Sigmoid colon (tissue), 4 donors: Measurements from ENCODE around the gene PRPF40A.
"Not testable (repeated sequence)": the region's sequence is repeated elsewhere in the genome, so short reads cannot be mapped to it uniquely, and the experiment has no call there.

ENCODE experiments used
- CTCF ChIP-seq, 4 experiments: fragments of 450-650 bp in 3 of 4; fragments of 200-600 bp in 1 of 4; IDR thresholded peaks; one replicate each; pipeline ENCODE4 v1.5.1; 2016 to 2019; ENCODE audit warnings: antibody characterized with exemption in 4 of 4, mild to moderate bottlenecking in 3 of 4, moderate library complexity in 2 of 4
- EP300 ChIP-seq, 4 donors: sonication (generic); formaldehyde crosslinking; IDR thresholded peaks; one replicate each; pipeline ENCODE4 v1.6.1; 2017; ENCODE audit warnings: antibody characterized with exemption in 4 of 4
- POLR2A ChIP-seq, 2 donors: fragments of 450-650 bp; IDR thresholded peaks; one replicate each; pipeline ENCODE4 v1.6.1; 2016; ENCODE audit warnings: antibody characterized with exemption in 2 of 2, mild to moderate bottlenecking in 2 of 2, moderate library complexity in 2 of 2
- POLR2AphosphoS5 ChIP-seq, 4 donors: sonication (generic); formaldehyde crosslinking; IDR thresholded peaks; one replicate each; pipeline ENCODE4 v1.6.1; 2017; ENCODE audit warnings: antibody characterized with exemption in 4 of 4

DNA sequence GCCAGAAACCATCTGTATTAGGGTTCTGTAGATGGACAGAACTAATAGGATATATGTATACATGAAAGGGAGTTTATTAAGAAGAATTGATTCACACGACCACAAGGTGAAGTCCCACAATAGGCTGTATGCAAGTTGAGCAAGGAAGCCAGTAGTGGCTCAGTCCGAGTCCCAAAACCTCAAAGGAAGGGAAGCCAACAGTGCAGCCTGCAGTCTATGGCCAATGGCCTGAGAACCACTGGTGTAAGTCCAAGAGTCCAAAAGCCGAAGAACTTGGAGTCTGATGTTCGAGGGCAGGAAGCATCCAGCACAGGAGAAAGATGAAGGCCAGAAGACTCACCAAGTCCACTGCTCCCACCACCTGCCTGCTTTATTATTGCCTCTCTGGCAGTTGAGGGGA, 45.9 kb upstream of the PRPF40A start:
- TF ChIP-seq CTCF, POLR2A, POLR2AphosphoS5, EP300 (IDR thresholded peaks at IDR 0.05): not testable (repeated sequence)
